Kidney (tissue), 14 donors: ENCODE data around the gene TTC13. TPM values are rescaled to one million over a fixed set of nuclear protein-coding genes. Genes with fewer than 3 reads are reported as not detected.

Source experiments
- DNase-seq, 5 donors: peaks; one replicate each; pipeline ENCODE4 v3.0.0-alpha.2; 2013 to 2020
- FAIRE-seq: peaks from 2 replicates; lab custom pipeline; 2012; peaks lifted over from hg19 to GRCh38; lab: Jason Lieb, UNC
- H3K27ac ChIP-seq, 2 donors: one replicate each; pipeline ENCODE4 v1.7.0; 2013; ENCODE audit warnings: low read depth in 2 of 2, low read length in 2 of 2, inconsistent platforms in 1 of 2
- H3K27me3 ChIP-seq: one replicate; pipeline ENCODE4 v1.7.1; 2013; ENCODE audit warnings: low read length, inconsistent platforms; ENCODE audit not compliant: control insufficient read depth, insufficient read depth
- H3K36me3 ChIP-seq, 3 donors: one replicate each; pipeline versions ENCODE4 v1.7.0 to v1.7.1; 2013; ENCODE audit warnings: low read length in 3 of 3, control low read depth in 1 of 3, inconsistent platforms in 1 of 3; ENCODE audit not compliant: insufficient read depth in 3 of 3, control insufficient read depth in 2 of 3
- H3K4me1 ChIP-seq, 3 donors: one replicate each; pipeline versions ENCODE4 v1.7.0 to v1.7.1; 2013; ENCODE audit warnings: low read length in 3 of 3, inconsistent platforms in 1 of 3, low read depth in 1 of 3; ENCODE audit not compliant: control insufficient read depth in 2 of 3, insufficient read depth in 2 of 3
- H3K4me3 ChIP-seq, 3 donors: one replicate each; pipeline versions ENCODE4 v1.7.0 to v1.8.1; 2013; ENCODE audit warnings: low read length in 3 of 3, control low read depth in 1 of 3, inconsistent platforms in 1 of 3
- H3K9ac ChIP-seq, 3 donors: one replicate each; pipeline versions ENCODE4 v1.7.0 to v1.7.1; 2013; ENCODE audit warnings: low read length in 3 of 3, control low read depth in 1 of 3, inconsistent platforms in 1 of 3
- H3K9me3 ChIP-seq, 3 donors: one replicate each; pipeline versions ENCODE4 v1.7.0 to v1.7.1; 2013; ENCODE audit warnings: low read length in 3 of 3, control low read depth in 1 of 3, inconsistent platforms in 1 of 3; ENCODE audit not compliant: control insufficient read depth in 2 of 3, insufficient read depth in 1 of 3
- CTCF ChIP-seq: IDR thresholded peaks from 3 replicates; pipeline ENCODE4 v1.5.1; 2012; ENCODE audit warnings: mild to moderate bottlenecking, moderate library complexity, borderline replicate concordance; ENCODE audit not compliant: insufficient read depth; ENCODE audit errors: extremely low read depth
- intact Hi-C: fragments of 100-400 bp; cut with DNase I; formaldehyde crosslinking; loops from one replicate; pipeline ENCODE4 v1.11.1; 2022
- polyA plus RNA-seq: library from polyadenylated mRNA; stranded (reverse); fragments of 350-450 nt; fragmentation: Illumina TruSeq; extraction: RNeasy Lipid Tissue Mini Kit (QIAGEN cat#74804); gene quantifications from one replicate; pipeline ENCODE4 v1.2.3, GENCODE V29; 2014; ENCODE audit warnings: low read depth, low replicate concordance; ENCODE audit not compliant: insufficient read depth
- total RNA-seq: library from RNA; stranded (reverse); fragmentation: NEBNext Ultra II Directional; extraction: Animal tissue kit (Norgen Biotek cat#: 25700); gene quantifications from one replicate; pipeline ENCODE4 v1.2.1, GENCODE V29; 2021
- donor health status: control.
- donor health status: control.
- donor health status: control.
- donor health status: control.
- donor health status: control.
- donor health status: DM: yes; HTN: yes; CAD: no.
- donor health status: Normal renal cell carcinoma (clear cell type).

The TTC13 gene
- total and polyA plus RNA-seq, 2 donors from 2014 or later, result 4.2 to 15.6 TPM

GRCh38 chr1:230857077-230857476 lies 121.6 kb downstream of the TTC13 start:
- peaks cover 0 to 2% (median 0%) of the 10 kb centered on the region in 3 donors for H3K36me3 ChIP-seq
- peaks cover 0 to 5% (median 0%) of the 10 kb centered on the region in 3 donors for H3K9me3 ChIP-seq
- FAIRE-seq, result no peak
- peaks cover 0 to 20% (median 11%) of the 10 kb centered on the region in 3 donors for H3K4me1 ChIP-seq
- intact Hi-C loops, result no loop called here
- no peaks in the 10 kb centered on the region for H3K27me3 ChIP-seq
- TF ChIP-seq CTCF, result no peak
- H3K4me3 ChIP-seq, result no peak overlapping the region
- H3K27ac ChIP-seq, result no peak overlapping the region
- peak in 1 of 5 donors; percentile 29 for DNase-seq
- no peak overlapping the region for H3K9ac ChIP-seq

Other genes with a start within 250 kb of the TTC13 start
- 0.41 TPM for gene CAPN9, start 231.5 kb downstream of the TTC13 start, total RNA-seq
- gene CAPN9, start 231.5 kb downstream of the TTC13 start, polyA plus RNA-seq, result not detected
- gene C1orf198, start 110.3 kb downstream of the TTC13 start, total RNA-seq, result 45.3 TPM
- gene C1orf198, start 110.3 kb downstream of the TTC13 start, polyA plus RNA-seq, result 15.4 TPM
- 21.1 TPM for gene ARV1, start 233 bp upstream of the TTC13 start, total RNA-seq
- 38.5 TPM for gene ARV1, start 233 bp upstream of the TTC13 start, polyA plus RNA-seq
- gene FAM89A, start 61.4 kb upstream of the TTC13 start, total RNA-seq, result 14.9 TPM
- 19.9 TPM for gene FAM89A, start 61.4 kb upstream of the TTC13 start, polyA plus RNA-seq
- not detected for gene TRIM67, start 183.2 kb upstream of the TTC13 start, total RNA-seq
- gene TRIM67, start 183.2 kb upstream of the TTC13 start, polyA plus RNA-seq, result 0.04 TPM